ENCODE data around the gene TELO2.

TELO2 gene

DNA sequence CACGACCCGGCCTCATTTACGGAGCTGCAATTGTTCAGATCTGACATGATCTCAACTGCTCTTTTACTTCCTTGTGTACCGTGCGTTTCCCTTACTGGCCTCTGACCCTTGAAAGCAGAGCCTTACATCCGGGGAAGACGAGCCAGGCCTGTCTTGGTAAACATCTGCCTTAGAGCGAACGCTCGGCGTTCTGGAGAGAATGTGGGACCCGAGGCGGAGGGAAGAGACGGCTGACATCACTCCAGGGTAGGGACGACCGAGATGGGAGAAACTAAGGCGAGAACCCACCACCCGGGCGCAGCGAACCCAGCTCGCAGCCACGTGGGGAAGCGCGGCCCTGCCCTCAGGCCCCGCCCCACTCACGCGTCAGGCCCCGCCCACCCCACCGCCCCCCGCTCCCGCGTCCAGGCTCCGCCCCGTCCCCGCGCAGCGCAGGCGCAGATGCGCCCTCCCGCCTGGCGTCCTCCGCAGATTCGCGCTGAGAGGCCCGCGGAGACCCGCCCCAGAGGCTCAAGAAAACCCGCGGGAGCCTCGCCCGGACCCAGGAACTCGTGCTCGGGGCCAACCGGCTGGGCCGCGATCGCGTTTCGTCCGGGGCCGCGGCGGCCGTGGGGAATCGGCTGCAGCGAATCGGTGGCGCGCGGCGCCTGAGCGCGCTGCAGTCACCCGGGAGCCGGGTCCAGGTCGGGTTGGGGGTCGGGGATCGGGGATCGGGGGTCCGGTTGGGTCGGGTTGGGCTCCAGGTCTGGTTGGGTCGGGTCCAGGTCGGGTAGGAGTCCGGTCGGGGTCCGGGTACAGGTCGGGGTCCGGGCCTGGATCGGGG, at the start of gene TELO2:
Gene TELO2 (plus strand): TSS at position 438 of the 823 bp plus-strand sequence. CDS start 922 bp downstream, outside the sequence.
- peak; percentile 90 for DNase-seq (ENCODE audit: insufficient read length, low spot score)
- TF ChIP-seq POLR2A (IDR thresholded peaks at IDR 0.05; ENCODE audit: low read depth, low read length), result no peak
- no peak for FAIRE-seq

DNA sequence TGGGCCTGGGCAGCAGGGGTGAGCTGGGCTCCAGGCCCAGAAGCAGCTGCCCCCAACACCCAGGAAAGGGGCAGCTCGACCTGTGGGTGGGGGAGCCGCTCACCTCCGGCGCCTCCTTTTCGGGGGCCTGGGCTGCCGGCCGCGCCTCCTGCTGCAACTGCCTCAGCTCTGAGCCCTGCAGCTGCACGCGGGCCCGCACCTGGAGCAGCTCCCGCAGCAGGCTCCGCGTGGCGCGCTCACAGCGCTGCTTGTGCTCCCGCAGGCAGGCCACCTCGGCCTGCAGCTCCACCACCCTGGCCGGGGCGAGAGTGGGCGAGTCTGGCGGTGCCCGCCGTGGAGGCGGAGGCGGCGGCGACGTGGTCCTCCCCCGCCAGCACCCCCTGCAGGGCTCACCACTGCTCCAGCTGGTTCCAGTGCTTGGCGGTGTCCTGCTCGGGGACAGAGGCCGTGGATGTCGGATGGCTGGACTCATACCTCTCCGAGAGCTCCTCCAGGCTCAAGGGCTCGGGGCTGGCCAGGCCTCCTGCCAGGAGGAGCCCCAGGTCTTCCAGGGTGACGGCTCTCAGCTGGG, 49.7 kb upstream of the TELO2 start:
- TF ChIP-seq POLR2A (IDR thresholded peaks at IDR 0.05; ENCODE audit: low read depth, low read length), result no peak
- DNase-seq (ENCODE audit: insufficient read length, low spot score), result no peak
- FAIRE-seq, result no peak

DNA sequence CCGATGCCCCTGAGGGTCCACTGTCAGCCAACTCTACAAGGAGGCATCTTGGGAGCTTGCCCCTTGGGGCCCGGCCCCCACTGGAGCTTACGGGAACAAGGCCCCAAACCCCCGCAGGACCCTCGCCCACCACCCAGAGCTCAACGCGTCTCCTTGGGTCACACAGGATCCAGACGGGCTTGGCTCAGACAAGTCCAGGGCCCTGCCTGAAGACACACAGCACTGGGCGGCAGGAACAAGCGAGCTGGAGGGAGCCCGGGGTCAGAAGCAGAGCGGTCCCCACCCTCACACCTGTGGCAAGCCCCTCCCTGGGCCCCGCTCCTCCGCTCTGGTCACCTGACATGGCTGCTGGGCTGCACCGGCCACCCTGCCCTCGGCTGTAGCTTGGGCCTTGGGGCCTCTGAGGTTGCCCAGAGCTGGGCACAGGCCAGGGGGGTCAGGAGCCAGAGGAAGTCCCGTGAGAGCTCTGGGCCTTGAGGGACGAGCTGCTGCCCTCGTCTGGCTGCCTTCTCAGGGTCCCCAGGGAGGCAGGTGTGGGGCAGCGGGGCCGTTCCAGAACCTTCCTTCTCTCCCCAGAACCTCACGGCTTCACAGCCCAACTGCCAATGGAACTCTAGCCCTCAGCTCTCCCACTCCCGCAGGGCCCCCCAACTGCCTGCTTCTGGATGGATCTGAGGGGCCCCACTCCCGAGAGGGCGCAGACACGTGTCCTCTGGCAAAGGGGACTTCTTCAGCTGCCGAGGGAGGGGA, 49.0 kb upstream of the TELO2 start, which contains the start of gene CCDC154:
Gene CCDC154 (minus strand): TSS at position 577 of the 750 bp plus-strand sequence. CDS start 234 bp downstream, at position 343.
- DNase-seq (ENCODE audit: insufficient read length, low spot score) (no peak), FAIRE-seq (no peak)
- no peak for TF ChIP-seq POLR2A (IDR thresholded peaks at IDR 0.05; ENCODE audit: low read depth, low read length)

DNA sequence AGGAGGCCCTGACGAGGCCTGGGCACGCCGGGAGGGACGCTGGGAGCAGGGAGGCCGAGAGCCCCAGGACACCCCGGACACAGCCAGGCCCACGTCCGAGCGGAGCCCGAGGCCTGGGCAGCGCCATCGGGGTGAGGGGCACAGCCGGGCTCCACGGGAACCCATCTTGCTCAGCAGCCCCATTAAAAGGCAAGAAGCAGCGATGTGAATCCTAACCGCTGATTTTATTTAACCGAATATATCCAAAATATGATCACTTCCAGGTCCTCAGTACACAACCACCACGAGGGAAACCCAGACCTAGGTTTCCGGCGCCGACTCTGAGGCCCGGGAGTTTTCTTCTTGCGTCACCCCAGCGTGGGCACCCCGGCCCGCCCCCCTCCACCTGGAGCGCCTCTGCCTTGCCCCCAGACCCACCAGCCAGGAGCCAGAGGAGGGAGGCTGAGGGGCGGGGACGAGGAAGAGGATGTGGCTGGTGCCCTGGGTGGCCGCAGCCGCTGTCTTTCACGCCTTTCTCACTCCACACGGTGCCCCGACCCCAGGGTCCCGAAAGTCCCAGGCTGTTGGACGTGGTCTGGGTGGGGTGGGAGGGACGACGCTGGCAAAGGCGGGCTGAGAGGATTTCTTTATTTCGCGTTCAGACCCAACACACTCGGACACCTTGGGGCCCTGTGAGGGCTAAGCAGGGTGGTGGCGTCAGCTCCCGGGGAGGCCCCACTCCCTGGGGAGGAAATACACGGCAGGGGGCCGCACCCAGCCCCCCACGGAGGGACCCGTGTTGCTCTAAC, 48.2 kb upstream of the TELO2 start:
- no peak for TF ChIP-seq POLR2A (IDR thresholded peaks at IDR 0.05; ENCODE audit: low read depth, low read length)
- no peak for FAIRE-seq
- DNase-seq (ENCODE audit: insufficient read length, low spot score), result no peak

DNA sequence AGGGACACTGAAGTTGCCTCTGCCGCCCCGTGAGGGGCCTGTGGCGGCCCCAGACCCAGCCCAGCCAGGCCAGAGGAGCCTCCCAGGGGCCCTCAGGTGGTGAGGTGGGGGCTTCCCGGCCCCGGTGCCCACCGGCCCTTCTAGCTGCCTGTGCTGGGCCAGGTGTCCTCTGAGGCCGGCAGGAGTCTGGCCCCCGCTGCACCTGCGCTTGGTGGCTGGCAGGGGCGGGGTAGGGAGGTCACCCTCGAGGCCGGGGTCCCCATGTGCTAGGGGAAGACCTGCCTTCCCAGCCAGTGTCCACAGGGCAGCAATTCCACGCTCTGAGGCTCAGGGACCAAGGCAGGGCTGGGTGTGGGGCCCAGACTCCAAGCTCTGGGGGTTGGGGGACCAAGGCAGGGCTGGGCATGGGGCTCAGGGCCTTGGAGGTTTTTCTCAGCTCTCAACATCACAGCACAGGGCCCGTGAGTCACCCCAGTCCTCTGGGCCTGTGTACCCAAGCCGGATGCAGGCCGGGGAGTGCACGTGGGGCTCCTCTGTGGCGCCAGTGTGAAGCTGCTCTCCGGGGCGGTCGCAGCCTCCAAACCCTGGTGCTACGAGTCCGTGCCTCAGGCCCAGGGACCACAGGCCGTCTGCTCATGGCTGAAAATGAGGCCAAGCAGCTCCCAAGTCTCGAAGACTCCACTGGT, 47.5 kb upstream of the TELO2 start:
- FAIRE-seq (no peak), DNase-seq (ENCODE audit: insufficient read length, low spot score) (no peak)
- no peak for TF ChIP-seq POLR2A (IDR thresholded peaks at IDR 0.05; ENCODE audit: low read depth, low read length)

DNA sequence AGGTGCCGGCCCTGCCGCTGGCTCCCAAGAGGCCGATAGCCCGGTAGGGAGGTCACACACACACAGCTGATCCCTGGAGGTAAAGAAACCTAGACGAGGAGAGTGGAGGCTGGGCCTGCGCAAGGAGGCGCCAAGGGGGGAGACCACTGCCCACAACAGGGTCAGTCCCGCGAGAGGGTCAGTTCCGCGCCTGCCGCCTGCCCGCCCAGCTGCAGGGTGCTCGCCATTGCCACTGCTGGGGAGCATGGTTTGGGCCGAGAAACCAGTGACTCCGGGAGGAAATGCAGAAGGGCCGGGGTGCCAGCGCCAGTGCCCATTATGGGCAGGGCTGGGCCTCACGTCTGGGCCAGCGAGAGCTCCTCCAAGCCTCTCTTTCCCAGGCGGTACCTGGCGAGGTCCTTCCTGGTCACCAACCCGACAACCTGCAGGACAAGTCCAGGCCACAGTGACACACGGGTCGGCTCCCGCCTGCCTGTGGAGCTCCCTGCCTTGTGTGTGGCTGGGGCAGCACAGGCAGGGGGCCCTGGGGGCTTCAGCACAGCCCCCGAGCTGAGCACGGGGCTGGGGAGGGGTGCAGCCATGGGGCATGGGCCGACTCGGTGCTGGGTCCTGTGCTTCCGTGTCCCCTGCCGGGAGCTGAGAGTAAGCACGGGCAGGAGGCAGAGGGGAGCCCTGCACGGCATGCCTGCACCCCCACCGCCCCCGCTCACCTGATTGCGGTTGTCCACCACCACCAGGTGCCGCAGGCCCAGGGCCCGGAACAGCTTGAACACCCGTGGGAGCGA, 46.7 kb upstream of the TELO2 start:
- FAIRE-seq, result no peak
- TF ChIP-seq POLR2A (IDR thresholded peaks at IDR 0.05; ENCODE audit: low read depth, low read length), result no peak
- no peak for DNase-seq (ENCODE audit: insufficient read length, low spot score)

DNA sequence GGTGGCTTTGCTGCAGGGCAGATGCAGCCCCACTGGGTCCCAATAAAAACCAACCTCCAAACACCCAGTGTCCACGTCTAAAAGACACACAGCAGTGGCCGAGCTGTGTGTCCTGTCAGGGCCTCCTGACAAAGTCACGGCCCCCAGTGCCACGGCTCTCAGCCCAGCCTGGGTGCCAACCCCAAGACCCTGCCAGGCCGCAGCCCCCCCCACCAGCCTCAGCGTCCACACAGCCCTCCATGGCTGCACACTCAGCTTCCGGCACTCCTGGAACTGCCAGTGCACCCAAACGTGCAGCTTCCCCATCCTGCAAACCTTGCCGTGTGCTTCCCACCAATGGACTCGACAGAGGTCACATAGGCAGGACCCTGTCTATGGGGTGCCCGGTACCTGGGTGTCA, 45.2 kb upstream of the TELO2 start:
- no peak for TF ChIP-seq POLR2A (IDR thresholded peaks at IDR 0.05; ENCODE audit: low read depth, low read length)
- no peak for FAIRE-seq
- no peak for DNase-seq (ENCODE audit: insufficient read length, low spot score)

DNA sequence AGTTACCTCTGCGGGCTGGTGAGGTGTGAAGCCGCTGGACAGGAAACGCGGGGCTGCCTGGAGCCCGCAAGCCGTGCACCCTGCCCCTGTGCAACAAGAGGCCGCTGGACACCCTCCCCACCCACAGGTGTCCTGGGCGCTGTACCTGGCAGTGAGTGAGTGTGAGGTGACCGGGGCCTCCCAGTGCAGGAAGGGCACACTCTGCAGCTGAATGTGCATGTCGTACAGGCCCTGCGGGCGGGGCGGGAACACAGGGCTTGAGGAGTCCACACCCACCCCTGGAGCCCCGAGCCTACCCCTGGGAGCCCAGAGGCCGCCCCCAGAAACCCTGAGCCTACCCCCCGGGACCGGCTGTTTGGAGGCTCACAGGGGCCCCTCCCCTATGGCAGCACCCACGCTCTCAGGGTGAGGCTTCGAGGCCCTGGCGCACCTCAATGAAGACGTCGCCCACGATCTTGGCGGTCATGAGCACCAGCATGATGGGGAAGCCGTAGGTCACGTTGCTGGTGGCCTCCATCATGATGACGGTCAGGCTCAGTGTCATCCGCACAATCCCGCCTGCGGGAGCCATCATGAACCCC, 44.5 kb upstream of the TELO2 start:
- no peak for TF ChIP-seq POLR2A (IDR thresholded peaks at IDR 0.05; ENCODE audit: low read depth, low read length)
- FAIRE-seq (no peak), DNase-seq (ENCODE audit: insufficient read length, low spot score) (no peak)

DNA sequence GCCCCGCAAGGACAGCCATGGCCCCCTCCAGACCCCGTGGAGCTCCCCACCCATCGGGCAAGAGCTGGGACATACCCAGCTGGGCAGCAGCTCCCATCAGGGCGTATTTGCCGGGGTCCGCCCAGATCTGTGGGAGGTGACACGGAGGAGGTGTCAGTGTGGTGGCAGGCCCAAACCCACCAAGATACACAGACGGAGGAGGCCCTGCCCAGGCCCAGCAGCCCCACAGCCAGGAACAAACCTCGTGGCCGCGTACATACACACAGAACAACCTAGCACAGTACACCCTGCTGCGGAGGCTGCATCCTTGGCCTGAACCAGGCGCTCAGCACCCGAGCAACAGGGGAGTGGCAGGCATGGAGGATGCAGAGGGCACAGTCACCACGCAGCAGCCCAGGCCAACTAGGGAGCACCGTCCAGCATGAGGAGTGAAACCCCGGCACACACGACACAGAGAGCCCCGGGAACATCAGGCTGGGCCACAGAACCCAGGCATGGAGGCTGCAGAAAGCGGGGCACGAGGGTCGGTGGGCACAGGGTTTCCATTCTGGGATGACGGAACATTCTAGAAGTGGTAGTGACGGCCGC, 43.9 kb upstream of the TELO2 start:
- FAIRE-seq, result no peak
- no peak for TF ChIP-seq POLR2A (IDR thresholded peaks at IDR 0.05; ENCODE audit: low read depth, low read length)

DNA sequence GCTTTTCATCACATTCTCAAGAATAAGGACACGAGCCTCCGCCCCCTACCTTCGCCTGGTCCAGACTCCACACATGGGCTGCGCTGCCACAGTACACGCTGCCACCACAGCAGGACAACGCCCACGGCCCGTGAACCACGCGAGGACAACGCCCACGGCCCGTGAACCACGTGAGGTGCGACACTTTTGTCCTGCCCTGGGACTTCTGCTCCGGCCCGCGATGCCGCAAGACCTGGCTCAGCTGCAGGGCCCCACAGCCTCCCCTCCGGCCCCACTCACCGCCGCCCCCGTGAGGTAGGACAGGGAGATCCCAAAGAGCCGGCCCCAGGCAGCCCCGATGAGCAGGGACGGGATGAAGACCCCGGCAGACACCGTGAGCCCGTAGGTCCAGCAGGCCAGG, 42.9 kb upstream of the TELO2 start:
- no peak for DNase-seq (ENCODE audit: insufficient read length, low spot score)
- FAIRE-seq, result no peak
- no peak for TF ChIP-seq POLR2A (IDR thresholded peaks at IDR 0.05; ENCODE audit: low read depth, low read length)

More for the DNA sequence above, 43.9 kb upstream of the TELO2 start:
- DNase-seq (ENCODE audit: insufficient read length, low spot score), result no peak

DNA sequence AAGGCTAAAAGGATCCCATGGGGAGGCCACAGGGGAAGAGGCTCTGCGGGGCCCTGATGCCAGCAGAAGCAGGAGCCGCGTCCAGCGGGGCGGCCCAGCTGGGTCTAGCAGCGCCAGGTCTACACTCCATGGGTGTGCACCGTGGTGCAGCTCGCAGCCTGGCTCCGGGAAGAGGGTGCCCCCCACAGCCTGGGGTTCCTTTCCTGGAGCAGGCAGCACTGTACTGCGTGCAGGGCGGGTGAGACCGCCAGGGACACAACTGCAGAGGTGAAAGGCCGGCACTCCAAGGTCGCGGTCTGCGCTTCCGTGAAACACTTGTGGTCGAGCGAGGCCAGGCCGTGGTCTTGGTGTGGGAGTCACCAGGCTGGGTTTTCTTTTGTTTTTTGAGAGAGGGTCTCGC, 42.3 kb upstream of the TELO2 start:
- no peak for TF ChIP-seq POLR2A (IDR thresholded peaks at IDR 0.05; ENCODE audit: low read depth, low read length)
- DNase-seq (ENCODE audit: insufficient read length, low spot score) (no peak), FAIRE-seq (no peak)
